HG03103 (cell line): ENCODE measurements around the gene RBM33.

Experiments
- ATAC-seq: cut with Tn5 transposase; IDR thresholded peaks from one replicate; pipeline ENCODE4 v1.9.1; 2021; ENCODE audit warnings: low read depth; ENCODE audit not compliant: unreplicated experiment

Gene RBM33

GRCh38 chr7:155791836-155792235 is 147.4 kb downstream of the RBM33 start:
- no peak for ATAC-seq

GRCh38 chr7:155792315-155792960 is 148.0 kb downstream of the RBM33 start:
- no peak for ATAC-seq

- no peak for ATAC-seq
These were observed 148.6 kb downstream of the RBM33 start for GRCh38 chr7:155792999-155793560.

GRCh38 chr7:155793720-155794119 is 149.3 kb downstream of the RBM33 start:
- ATAC-seq = no peak

GRCh38 chr7:155794196-155794595 is 149.7 kb downstream of the RBM33 start:
- no peak for ATAC-seq

- no peak for ATAC-seq
These were observed 150.9 kb downstream of the RBM33 start for GRCh38 chr7:155795401-155795800.

- ATAC-seq = no peak
These were observed 151.5 kb downstream of the RBM33 start for GRCh38 chr7:155795951-155796350.

GRCh38 chr7:155796381-155797261 is 152.2 kb downstream of the RBM33 start:
- peak; percentile 61 for ATAC-seq

- no peak for ATAC-seq
These were observed 153.1 kb downstream of the RBM33 start for GRCh38 chr7:155797262-155798250.

- ATAC-seq = no peak
These were observed 154.4 kb downstream of the RBM33 start for GRCh38 chr7:155798673-155799439.

GRCh38 chr7:155799514-155799913 is 155.1 kb downstream of the RBM33 start:
- ATAC-seq = no peak

- ATAC-seq = no peak
These were observed 155.8 kb downstream of the RBM33 start for GRCh38 chr7:155800301-155800700.

- ATAC-seq = no peak
These were observed 156.3 kb downstream of the RBM33 start for GRCh38 chr7:155800741-155801267.

GRCh38 chr7:155802291-155802690 is 157.8 kb downstream of the RBM33 start:
- no peak for ATAC-seq

GRCh38 chr7:155802906-155803417 is 158.5 kb downstream of the RBM33 start:
- ATAC-seq = no peak

GRCh38 chr7:155803418-155804376 is 159.2 kb downstream of the RBM33 start:
- no peak for ATAC-seq

- no peak for ATAC-seq
These were observed 160.0 kb downstream of the RBM33 start for GRCh38 chr7:155804431-155804831.
